ENCODE results near the gene KAT6B.
A peak's percentile ranks its signal among the peaks of the same experiment; 100 is the strongest.
"Not testable (repeated sequence)": the region's sequence is repeated elsewhere in the genome, so short reads cannot be mapped to it uniquely, and the experiment has no call there.

The KAT6B gene

DNA sequence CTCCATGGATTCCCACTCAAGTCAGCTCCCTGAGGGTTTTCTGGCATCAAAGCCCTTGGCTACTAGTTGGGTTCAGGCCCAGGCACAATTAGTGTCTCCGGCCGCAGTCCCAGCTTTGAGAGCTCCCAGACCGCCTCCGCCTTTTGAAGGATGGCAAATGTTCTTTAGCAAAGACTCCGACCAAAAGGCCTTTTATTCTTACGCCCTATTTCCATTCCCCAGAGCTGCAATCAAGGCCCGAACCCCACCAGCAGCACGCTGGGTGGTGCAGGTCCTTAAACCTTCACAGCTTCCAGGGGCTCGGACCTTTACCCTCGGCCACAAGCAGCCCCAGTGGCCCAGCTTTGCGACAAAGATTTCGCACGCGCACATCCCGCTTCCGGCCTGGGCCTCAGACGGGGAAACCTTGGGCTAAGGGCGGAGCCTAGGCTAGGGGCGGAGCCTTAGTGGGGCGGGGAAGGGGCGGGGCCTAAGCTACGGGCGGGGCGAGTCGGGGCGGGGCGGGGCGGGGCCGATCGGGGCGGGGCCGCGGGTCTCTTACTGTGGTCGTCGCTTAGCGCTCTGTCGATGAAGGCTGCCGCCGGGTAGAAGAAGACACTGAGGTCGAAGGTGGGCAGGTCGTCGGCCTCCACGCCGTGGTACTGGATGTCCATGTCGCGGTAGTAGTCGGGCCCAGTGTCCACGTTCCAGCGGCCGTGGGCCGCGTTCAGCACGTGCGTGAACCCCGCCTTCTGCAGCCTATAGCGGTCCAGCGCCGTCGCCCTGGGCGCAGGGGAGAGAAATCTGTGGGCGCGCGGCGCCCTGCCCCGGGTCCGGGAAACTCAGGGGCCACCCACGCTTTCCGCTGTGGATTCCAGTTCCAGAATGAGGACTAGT, 217.1 kb downstream of the KAT6B start:
- peak; percentile 27 for DNase-seq

DNA sequence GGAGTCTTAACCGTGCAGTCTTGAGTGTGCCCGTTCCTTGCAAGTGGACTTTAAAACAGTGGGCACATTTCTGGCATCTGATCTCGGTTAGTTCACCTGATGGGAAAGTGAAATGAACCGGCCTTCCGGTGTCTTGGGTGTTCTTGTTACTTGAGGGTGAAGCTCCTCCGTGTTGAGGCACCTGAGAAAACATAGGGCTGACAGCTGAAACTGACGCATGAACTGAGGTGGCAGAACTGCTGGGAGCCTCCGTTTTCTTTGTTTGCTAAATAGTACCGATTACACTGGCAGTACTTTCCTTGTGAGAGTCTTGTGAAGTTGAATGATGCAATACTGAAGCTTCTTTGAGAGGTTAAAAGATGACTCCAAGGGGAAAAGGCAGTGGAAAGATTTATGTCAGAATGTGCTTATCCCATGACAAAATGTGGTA, 222.3 kb downstream of the KAT6B start:
- DNase-seq = no peak

DNA sequence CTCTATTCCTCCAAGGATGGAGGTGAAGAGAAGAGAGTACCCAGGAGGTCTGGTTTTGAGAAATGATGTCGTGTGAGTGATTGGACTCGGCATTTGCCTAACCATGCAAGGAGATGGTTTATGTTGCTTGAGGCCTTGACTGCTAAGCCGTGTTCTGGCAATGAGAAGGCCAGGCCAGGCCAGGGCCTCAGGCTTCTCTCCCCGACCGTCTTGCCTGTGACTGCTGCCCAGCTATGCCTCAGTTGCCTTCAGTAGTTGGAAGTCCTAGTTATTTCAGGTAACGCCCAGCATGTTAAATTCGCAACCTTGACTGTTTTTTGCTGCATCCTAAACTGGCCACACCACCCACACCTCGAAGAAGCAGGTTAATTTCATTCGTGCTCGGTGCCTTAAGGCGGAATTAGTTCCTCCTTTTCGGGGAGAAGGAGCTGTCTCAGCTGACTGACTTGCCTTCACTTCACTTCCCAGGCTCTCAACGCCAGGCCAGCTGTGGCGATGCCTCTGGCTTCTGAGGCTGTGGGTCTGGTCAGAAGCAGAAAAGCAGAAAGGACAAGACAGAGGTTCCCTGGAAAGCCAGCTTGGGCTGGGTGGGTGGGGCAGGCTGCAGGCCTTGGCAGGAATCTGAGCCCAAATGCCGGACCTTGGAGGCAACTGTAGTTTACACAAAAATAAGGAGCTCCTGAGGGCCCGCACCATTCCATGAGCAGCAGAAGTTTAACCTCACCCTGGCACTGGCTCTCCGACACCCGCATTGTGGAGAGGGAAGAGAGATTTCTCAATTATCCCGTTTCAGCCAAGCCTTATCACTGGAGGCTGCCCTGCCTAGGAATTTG, 223.1 kb downstream of the KAT6B start:
- DNase-seq = no peak

- no peak for DNase-seq
Measured at GRCh38 chr10:75050149-75050919, 223.9 kb downstream of the KAT6B start.

- DNase-seq = no peak
Measured at GRCh38 chr10:75051308-75051707, 224.9 kb downstream of the KAT6B start.

- not testable (repeated sequence) for DNase-seq
Measured at GRCh38 chr10:75055896-75056406, 229.6 kb downstream of the KAT6B start.

- DNase-seq = no peak
Measured at GRCh38 chr10:75057680-75058079, 231.3 kb downstream of the KAT6B start.

- DNase-seq = no peak
Measured at GRCh38 chr10:75058161-75058560, 231.8 kb downstream of the KAT6B start.

DNA sequence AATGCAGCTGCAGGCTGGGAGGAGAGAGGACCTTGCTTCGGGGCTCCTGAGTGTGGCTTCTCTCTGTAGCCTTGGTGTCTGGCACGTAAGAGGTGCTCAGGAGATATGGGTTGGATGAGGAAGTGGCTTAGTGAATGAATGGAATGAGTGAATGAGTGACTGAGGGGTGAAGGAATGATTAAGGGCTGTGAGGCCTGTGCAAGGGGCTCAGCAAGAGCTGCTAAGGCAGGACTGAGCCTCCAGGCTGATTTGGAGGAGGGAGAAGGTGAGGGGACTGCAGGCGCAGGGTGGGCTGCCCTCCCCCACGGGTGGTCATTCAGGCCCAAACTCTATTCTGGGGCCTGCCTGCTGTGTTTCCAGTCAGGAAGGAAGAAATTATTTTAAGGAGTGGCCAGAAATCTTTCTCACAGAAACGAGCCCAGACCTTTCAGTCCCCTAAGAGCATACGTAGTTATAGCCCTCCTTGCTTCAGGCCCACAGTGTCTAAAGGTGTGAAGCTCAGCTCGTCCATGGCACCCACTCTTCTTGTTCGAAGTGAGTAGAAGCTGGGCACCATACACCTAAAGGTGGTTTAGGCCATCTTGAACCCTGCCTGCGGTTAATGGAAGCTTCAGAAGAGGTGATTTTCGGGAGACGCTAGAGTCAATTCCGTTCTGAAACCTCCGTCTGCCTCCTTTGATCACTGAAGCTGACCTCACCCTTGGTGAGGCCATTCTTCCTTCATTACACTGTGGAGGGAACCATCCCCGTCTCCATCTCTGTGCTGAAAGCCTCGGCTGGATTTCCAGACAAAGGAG, 235.5 kb downstream of the KAT6B start:
- no peak for DNase-seq

DNA sequence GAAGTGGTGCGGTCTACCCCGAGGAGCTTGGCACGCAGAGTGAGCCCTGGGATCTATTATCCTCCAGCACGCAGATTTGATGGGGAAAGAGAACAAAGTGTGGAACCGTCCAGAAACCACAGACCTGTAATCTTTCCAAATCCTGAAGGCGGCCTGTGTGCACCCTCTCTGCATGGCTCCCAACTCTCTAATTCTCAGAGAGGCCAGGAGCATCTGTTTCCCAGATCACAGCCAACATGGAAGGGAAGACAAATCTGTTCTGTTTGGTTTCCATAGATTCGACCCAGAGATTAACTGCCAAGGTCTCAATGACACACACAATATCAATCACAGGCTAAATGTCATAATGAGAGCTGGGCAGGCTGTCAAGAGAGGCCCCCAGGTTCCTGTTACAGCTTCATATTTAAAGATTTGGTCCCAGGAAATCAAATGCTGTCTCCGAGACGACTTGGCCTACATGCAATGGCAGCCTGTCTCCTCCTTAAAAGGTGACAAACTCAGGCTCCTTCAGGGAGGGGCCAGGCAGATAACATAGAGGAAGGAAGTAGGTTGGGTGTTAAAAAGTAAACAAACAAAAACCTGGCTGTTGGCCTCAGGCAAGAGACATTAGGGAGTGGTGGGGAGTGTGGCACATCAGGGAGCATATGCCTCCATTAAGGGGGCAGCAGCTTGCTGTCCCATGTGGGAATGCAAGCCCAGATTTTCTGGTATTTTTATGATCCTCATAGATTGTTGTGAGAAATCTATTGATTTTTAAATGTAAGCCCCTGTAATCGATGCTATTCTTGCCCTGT, 236.3 kb downstream of the KAT6B start:
- no peak for DNase-seq

- DNase-seq = no peak
Measured at GRCh38 chr10:75063461-75064230, 237.2 kb downstream of the KAT6B start.

- no peak for DNase-seq
Measured at GRCh38 chr10:75065076-75065475, 238.7 kb downstream of the KAT6B start.

DNA sequence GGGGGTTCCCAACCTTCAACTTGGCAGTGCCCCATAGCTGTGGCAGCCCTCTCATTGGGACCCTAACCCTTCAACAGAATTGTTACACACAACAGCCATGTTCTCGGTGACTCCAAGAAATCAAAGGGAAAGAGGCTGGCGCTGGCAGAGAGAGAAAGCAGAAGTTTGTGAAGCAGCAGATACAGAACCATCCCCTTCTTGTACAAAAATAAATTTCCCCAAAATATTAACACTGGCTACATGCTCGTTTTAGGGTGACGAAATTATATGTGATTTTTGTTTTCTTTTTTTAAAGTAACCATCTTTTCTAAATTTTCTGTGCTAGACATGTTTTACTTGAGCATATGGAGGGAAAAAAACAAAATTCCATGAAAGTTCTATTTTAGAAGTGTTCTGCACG, 239.9 kb downstream of the KAT6B start:
- no peak for DNase-seq

DNA sequence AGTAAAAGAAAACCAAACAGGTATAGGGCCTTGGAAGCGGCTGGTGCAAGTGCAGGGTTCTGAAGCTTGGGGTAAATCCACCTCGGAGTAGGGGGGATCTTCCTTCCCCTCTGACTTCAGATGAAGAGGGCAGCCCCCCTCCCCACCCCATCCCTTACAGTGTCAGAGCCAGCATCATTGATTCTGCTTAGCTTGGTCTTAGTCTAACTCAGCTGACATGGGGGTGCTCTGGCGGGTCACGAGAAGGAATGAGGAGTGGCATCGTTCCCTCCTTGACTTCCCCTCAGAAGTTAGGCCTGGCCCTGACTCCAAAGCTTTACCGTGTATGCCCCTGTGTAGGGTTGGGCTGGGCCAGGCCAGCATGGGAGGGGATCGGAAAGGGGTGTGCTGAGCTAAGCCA, 240.9 kb downstream of the KAT6B start:
- no peak for DNase-seq

DNA sequence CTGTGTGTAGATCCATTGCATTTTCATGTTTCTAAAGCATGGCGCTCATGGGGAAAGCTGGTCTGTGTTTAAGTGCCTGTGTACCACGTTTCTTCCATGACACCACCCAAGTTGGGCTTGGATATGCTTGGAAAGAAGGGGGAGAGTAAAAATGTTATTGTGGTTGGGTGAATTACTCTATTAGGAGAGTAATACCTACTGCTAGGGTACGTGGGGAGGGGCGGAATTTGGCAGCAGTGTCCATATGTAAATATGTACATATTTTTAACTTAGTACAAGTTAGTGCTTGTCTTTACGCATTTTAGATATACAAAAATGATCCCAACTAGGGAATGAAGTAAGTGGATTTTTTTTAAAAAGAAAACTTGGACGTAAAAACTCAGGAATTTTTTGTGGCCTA, 242.1 kb downstream of the KAT6B start:
- no peak for DNase-seq

GRCh38 chr10:75070476-75070875, 244.1 kb downstream of the KAT6B start:
- no peak for DNase-seq

DNA sequence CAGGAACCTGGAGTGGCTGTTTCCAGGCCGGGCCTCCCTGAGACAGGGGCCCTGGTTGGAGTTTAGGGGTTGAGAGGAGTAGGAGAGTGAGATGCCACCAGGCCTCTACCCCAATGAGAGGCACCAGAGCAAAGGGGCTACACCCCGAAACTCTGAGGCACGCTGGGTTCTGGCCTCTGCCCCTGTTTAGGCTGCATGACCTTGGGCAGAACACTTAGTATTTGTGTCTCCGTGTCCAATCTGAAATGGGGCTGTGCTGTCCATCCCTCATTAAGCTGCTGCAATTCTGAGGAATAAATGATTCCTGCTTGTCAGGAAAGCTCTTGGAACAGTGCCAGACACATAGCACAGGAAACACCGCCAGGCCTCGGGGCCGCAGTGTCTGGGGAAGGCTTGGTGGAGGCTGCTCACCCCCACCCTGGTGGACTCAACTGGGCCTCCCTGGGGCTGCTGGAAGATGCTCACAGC, 244.6 kb downstream of the KAT6B start:
- no peak for DNase-seq

DNA sequence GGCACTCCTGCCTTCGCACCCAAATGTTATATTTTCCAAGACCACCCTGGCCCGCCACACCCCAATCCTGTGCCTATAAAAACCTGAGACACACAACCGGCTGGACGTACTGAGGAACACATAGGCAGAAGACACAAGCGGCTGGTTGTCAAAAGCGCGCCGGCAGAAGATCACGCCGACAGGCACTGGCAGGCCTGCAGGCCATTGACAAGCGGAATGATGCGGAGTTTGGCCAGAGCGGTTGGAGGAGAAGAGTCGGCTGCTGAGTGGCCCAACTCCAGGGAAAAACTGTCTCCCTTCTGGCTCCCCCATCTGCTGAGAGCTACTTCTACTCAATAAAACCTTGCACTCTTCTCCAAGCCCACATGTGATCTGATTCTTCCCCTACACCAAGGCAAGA, 245.4 kb downstream of the KAT6B start:
- DNase-seq = no peak

DNA sequence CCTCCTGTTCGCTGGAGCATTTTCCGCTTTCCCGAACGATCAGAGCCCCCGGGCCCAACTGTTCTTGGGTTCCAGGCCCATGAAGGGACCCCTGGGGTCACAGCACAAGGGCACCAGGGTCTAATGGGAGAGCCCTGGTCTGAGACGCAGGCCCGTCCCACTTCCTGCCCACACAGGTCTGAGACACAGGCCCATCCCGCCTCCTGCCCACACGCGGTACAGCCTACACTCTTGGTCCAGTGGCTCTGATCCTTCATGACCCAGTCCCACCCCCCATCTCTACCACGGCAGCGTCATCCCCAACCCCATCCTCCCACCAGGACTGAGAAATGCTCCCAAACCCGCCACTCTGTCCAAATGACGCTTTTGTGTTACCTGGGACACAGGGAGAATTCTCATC, 246.3 kb downstream of the KAT6B start:
- no peak for DNase-seq

GRCh38 chr10:75073442-75073841, 247.0 kb downstream of the KAT6B start:
- DNase-seq = no peak
